Endothelial cell of umbilical vein (primary cell): ENCODE results near the gene ETV6. TPM values are rescaled to one million over a fixed set of nuclear protein-coding genes. Genes with fewer than 3 reads are reported as not detected.

Experiments used
- BruUV-seq: library from RNA; stranded (reverse); fragments of 400-500 nt; replicated peaks from 2 replicates; lab custom pipeline; 2021; lab: Mats Ljungman, UMichigan
- CTCF ChIA-PET: fragments of 300-600, 350-600 bp; sonication (Branson Sonifier 250); formaldehyde crosslinking; loops from one replicate; lab custom pipeline; 2021; ENCODE audit warnings: antibody characterized with exemption, inconsistent platforms; lab: Charles Lee
- POLR2A ChIA-PET: fragments of 300-600, 350-600 bp; sonication (Branson Sonifier 250); formaldehyde crosslinking; loops from one replicate; lab custom pipeline; 2021; ENCODE audit warnings: antibody characterized with exemption, inconsistent platforms; lab: Charles Lee
- DNase-seq: peaks from one replicate; pipeline ENCODE4 v3.0.0-alpha.2; 2011; ENCODE audit warnings: low read depth, low spot score
- FAIRE-seq: peaks from 2 replicates; lab custom pipeline; 2011; peaks lifted over from hg19 to GRCh38; lab: Jason Lieb, UNC
- H2AFZ ChIP-seq: 2 replicates; pipeline ENCODE4 v1.6.0; 2012; ENCODE audit warnings: low read depth, low read length, control low read depth, inconsistent platforms
- H3K27ac ChIP-seq: 2 replicates; pipeline ENCODE4 v1.5.1; 2011; ENCODE audit warnings: low read depth, mild to moderate bottlenecking, control low read depth, low read length, moderate library complexity; ENCODE audit not compliant: insufficient read depth
- H3K27me3 ChIP-seq, 2 experiments: 2 replicates each; pipeline versions ENCODE4 v1.6.0 to v1.6.1; 2011; ENCODE audit warnings: low read length in 2 of 2, mixed read lengths in 1 of 2; ENCODE audit not compliant: control insufficient read depth in 2 of 2, insufficient read depth in 2 of 2
- H3K36me3 ChIP-seq, 2 experiments: 2 replicates in 1 of 2; 3 replicates in 1 of 2; pipeline ENCODE4 v1.5.1; 2011; ENCODE audit warnings: low read length in 2 of 2, mild to moderate bottlenecking in 1 of 2, moderate library complexity in 1 of 2; ENCODE audit not compliant: control insufficient read depth in 2 of 2, insufficient read depth in 2 of 2; ENCODE audit errors: extremely low read depth in 1 of 2
- H3K4me1 ChIP-seq: 3 replicates; pipeline ENCODE4 v1.5.1; 2011; ENCODE audit warnings: mild to moderate bottlenecking, low read length; ENCODE audit not compliant: control insufficient read depth, insufficient read depth; ENCODE audit errors: extremely low read depth
- H3K4me2 ChIP-seq: 2 replicates; pipeline ENCODE4 v1.6.1; 2011; ENCODE audit warnings: low read length, control low read depth, mixed read lengths; ENCODE audit not compliant: insufficient read depth
- H3K4me3 ChIP-seq, 3 experiments: fragments of 200-600 bp in 1 of 3; sonication (generic), shearing (Covaris generic) in 1 of 3; replicated peaks in 1 of 3; 2 replicates each; pipeline ENCODE4 v1.5.1; 2011 to 2016; ENCODE audit warnings: control low read depth in 3 of 3, low read length in 3 of 3, mild to moderate bottlenecking in 2 of 3, inconsistent platforms in 1 of 3, low read depth in 1 of 3, moderate library complexity in 1 of 3; ENCODE audit not compliant: insufficient read depth in 1 of 3
- H3K79me2 ChIP-seq: 2 replicates; pipeline ENCODE4 v1.6.0; 2012; ENCODE audit warnings: low read length, inconsistent platforms; ENCODE audit not compliant: control insufficient read depth, insufficient read depth
- H3K9ac ChIP-seq: replicated peaks from 2 replicates; pipeline ENCODE3; 2011; ENCODE audit warnings: low read length, control low read depth; ENCODE audit not compliant: insufficient read depth; ENCODE audit errors: extremely low read depth
- H3K9me1 ChIP-seq: replicated peaks from 3 replicates; pipeline ENCODE4 v1.6.0; 2011; ENCODE audit warnings: mild to moderate bottlenecking, low read length; ENCODE audit not compliant: control insufficient read depth, insufficient read depth; ENCODE audit errors: extremely low read depth
- H3K9me3 ChIP-seq: replicated peaks from 2 replicates; pipeline ENCODE4 v1.5.1; 2012; ENCODE audit warnings: low read length, inconsistent platforms; ENCODE audit not compliant: control insufficient read depth, insufficient read depth
- H4K20me1 ChIP-seq: replicated peaks from 2 replicates; pipeline ENCODE3; 2011; ENCODE audit warnings: mild to moderate bottlenecking, low read length; ENCODE audit not compliant: control insufficient read depth, insufficient read depth; ENCODE audit errors: extremely low read depth
- CTCF ChIP-seq, 2 donors: IDR thresholded peaks; 1 replicate in 1 of 2; 2 replicates in 1 of 2; pipeline ENCODE4 v1.5.1; 2011; ENCODE audit warnings: low read length in 2 of 2, mild to moderate bottlenecking in 2 of 2, moderate library complexity in 2 of 2, control low read depth in 1 of 2, inconsistent platforms in 1 of 2, low read depth in 1 of 2; ENCODE audit not compliant: insufficient read depth in 1 of 2; ENCODE audit errors: extremely low read depth in 1 of 2
- EZH2 ChIP-seq: IDR thresholded peaks from 2 replicates; pipeline ENCODE4 v1.6.1; 2012; ENCODE audit warnings: borderline replicate concordance, low read depth, mild to moderate bottlenecking, moderate library complexity, low read length, inconsistent platforms; ENCODE audit not compliant: severe bottlenecking
- FOS ChIP-seq: IDR thresholded peaks from 2 replicates; pipeline ENCODE4 v1.6.1; 2011; ENCODE audit warnings: mild to moderate bottlenecking, low read length, moderate library complexity, borderline replicate concordance; ENCODE audit not compliant: insufficient read depth
- GATA2 ChIP-seq: IDR thresholded peaks from 2 replicates; pipeline ENCODE4 v1.7.0; 2011; ENCODE audit warnings: low read depth, mild to moderate bottlenecking, moderate library complexity, mixed read lengths, low read length; ENCODE audit not compliant: insufficient read length, insufficient read depth
- JUN ChIP-seq: IDR thresholded peaks from 2 replicates; pipeline ENCODE4 v1.6.1; 2011; ENCODE audit warnings: borderline replicate concordance, low read depth; ENCODE audit not compliant: insufficient read length, insufficient read depth
- MYC ChIP-seq: IDR thresholded peaks from one replicate; pipeline ENCODE4 v1.6.1; 2011; ENCODE audit warnings: mild to moderate bottlenecking, low read depth, low read length
- POLR2A ChIP-seq: IDR thresholded peaks from 2 replicates; pipeline ENCODE4 v1.6.1; 2012; ENCODE audit warnings: low read depth, mild to moderate bottlenecking, control low read depth, low read length
- POLR2AphosphoS5 ChIP-seq: IDR thresholded peaks from 2 replicates; pipeline ENCODE4 v1.6.1; 2012; ENCODE audit warnings: low read depth, mild to moderate bottlenecking, control low read depth, low read length, moderate library complexity; ENCODE audit not compliant: insufficient read depth
- dilution Hi-C: fragments of 300-500 bp; cut with MboI; formaldehyde crosslinking; loops from one replicate; pipeline ENCODE4 v1.15.0; 2019; ENCODE audit warnings: low sequenced_read_pairs; ENCODE audit not compliant: extremely low pct_ligation_motif_present
- intact Hi-C: fragments of 100-400 bp; cut with micrococcal nuclease; formaldehyde crosslinking; loops from one replicate; pipeline ENCODE4 v1.10.0; 2022
- polyA plus RNA-seq, 4 experiments: library from polyadenylated mRNA; depleted of rRNA in 3 of 4; stranded (reverse) in 3 of 4; unstranded in 1 of 4; fragments of >200 nt; gene quantifications; 2 replicates each; pipeline versions ENCODE4 v1.2.1 to v1.2.3, GENCODE V29; 2011 to 2012; ENCODE audit warnings: missing spikeins in 1 of 4
- total RNA-seq: library from RNA; stranded (reverse); gene quantifications from 2 replicates; pipeline ENCODE4 v1.2.3, GENCODE V29; 2021
- TF ChIP-seq, protein P1 (sequence below): IDR thresholded peaks from 2 replicates; pipeline ENCODE4 v1.6.1; 2011; ENCODE audit not compliant: insufficient read depth, insufficient read length

Gene ETV6
- total and polyA plus RNA-seq, 2 donors (not counting 3 experiments of a cell fraction or from before 2014, with no cell fraction given), result 15.9 to 57.1 TPM

GRCh38 chr12:11798856-11799501 is 149.5 kb downstream of the ETV6 start:
- H4K20me1 ChIP-seq, result no peaks in the 10 kb centered on the region
- BruUV-seq, result no TSS peak

More at GRCh38 chr12:11798856-11799501, 149.5 kb downstream of the ETV6 start:
- no peaks in the 10 kb centered on the region for H3K36me3 ChIP-seq
- H3K4me1 ChIP-seq, result peaks cover 75% of the 10 kb centered on the region
- peaks cover 23% of the 10 kb centered on the region for H3K79me2 ChIP-seq
- dilution Hi-C loops (no loop called here), intact Hi-C loops (loop anchor here (1.0 to 2.0 kb wide), 11 partner anchors 33 to 234 kb away; partner anchors contain the start of gene ETV6)
- no peak overlapping the region for H3K4me3 ChIP-seq
- ChIA-PET POLR2A (interaction anchor here (0.8 to 1.3 kb wide), 4 partner anchors 10 to 149 kb away, joined by 3 to 5 read pairs (median 3); partner anchors contain the start of gene ETV6), CTCF (interaction anchor here (0.9 to 6.0 kb wide), 9 partner anchors 10 to 234 kb away, joined by 3 to 46 read pairs (median 4); no protein-coding TSS in a partner anchor)
- peak overlapping the region; percentile 80 for H3K4me2 ChIP-seq
- H3K9me1 ChIP-seq, result no peaks in the 10 kb centered on the region
- peak overlapping the region; percentile 99 for H3K27ac ChIP-seq
- TF ChIP-seq CTCF (IDR thresholded peaks at IDR 0.05; ENCODE audit: extremely low read depth in 1 of 2, insufficient read depth in 1 of 2, low read depth in 1 of 2, low read length in 2 of 2), result no peak
- peak; percentile 69 for TF ChIP-seq JUN
- TF ChIP-seq MYC, result no peak
- TF ChIP-seq FOS, result peak; percentile 83
- peak; percentile 96 for TF ChIP-seq GATA2
- peak; percentile 84 for TF ChIP-seq POLR2A
- no peak for TF ChIP-seq EZH2
- TF ChIP-seq, protein P1, sequence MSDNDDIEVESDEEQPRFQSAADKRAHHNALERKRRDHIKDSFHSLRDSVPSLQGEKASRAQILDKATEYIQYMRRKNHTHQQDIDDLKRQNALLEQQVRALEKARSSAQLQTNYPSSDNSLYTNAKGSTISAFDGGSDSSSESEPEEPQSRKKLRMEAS, result no peak
- peak; percentile 98 for TF ChIP-seq POLR2AphosphoS5
- H3K9ac ChIP-seq, result peak overlapping the region; percentile 82
- DNase-seq (peak; percentile 98), FAIRE-seq (peak; percentile 87)
- no peak overlapping the region for H2AFZ ChIP-seq
- no peaks in the 10 kb centered on the region for H3K27me3 ChIP-seq
- H3K9me3 ChIP-seq, result no peaks in the 10 kb centered on the region
